GM10266 (cell line): ENCODE results near the gene DNAH3.
"Not testable (repeated sequence)": the region's sequence is repeated elsewhere in the genome, so short reads cannot be mapped to it uniquely, and the experiment has no call there.

Experiments
- DNase-seq: peaks from one replicate; pipeline ENCODE4 v3.0.0; 2012; ENCODE audit errors: extremely low spot score
- TF ChIP-seq, protein P1 (sequence below): IDR thresholded peaks from 2 replicates; pipeline ENCODE4 v1.5.1; 2012; ENCODE audit warnings: mild to moderate bottlenecking, low read depth; ENCODE audit not compliant: control insufficient read depth, insufficient read depth; ENCODE audit errors: missing control alignments

DNAH3 gene

DNA sequence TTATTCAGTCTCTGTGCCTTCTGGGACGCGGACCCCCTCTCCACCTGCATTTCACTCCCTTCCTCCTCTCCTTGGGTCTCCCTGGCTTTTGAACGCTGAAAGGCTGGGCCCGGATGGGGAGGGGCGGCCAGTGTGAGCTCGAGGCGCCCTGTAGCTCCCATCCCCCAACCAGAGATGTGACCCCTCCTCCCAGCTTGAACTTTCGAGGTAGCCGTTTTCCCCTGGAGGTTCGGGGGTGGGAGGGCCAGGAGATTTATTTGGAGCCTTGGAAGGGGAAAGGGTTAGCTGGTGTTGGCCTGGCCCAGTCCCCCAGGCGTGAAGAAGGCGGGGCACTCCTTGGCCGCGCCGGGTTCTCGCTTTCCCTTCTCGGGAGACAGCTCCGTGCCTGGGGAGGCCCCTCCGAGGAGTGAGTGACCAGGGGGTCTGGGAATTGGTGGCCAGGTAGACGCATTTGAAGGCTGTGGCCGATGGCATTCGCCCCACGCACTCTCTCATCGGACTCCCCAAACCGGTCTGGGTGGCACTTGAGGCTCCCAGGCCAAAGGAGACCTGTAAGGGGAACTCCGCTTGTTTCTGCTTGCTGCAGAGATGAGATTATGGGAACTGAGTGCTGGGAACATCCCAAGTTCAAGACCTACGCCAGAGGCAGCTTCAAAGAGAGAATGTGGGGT is 8.8 kb upstream of the DNAH3 start:
- TF ChIP-seq, protein P1, sequence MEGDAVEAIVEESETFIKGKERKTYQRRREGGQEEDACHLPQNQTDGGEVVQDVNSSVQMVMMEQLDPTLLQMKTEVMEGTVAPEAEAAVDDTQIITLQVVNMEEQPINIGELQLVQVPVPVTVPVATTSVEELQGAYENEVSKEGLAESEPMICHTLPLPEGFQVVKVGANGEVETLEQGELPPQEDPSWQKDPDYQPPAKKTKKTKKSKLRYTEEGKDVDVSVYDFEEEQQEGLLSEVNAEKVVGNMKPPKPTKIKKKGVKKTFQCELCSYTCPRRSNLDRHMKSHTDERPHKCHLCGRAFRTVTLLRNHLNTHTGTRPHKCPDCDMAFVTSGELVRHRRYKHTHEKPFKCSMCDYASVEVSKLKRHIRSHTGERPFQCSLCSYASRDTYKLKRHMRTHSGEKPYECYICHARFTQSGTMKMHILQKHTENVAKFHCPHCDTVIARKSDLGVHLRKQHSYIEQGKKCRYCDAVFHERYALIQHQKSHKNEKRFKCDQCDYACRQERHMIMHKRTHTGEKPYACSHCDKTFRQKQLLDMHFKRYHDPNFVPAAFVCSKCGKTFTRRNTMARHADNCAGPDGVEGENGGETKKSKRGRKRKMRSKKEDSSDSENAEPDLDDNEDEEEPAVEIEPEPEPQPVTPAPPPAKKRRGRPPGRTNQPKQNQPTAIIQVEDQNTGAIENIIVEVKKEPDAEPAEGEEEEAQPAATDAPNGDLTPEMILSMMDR = no peak

DNA sequence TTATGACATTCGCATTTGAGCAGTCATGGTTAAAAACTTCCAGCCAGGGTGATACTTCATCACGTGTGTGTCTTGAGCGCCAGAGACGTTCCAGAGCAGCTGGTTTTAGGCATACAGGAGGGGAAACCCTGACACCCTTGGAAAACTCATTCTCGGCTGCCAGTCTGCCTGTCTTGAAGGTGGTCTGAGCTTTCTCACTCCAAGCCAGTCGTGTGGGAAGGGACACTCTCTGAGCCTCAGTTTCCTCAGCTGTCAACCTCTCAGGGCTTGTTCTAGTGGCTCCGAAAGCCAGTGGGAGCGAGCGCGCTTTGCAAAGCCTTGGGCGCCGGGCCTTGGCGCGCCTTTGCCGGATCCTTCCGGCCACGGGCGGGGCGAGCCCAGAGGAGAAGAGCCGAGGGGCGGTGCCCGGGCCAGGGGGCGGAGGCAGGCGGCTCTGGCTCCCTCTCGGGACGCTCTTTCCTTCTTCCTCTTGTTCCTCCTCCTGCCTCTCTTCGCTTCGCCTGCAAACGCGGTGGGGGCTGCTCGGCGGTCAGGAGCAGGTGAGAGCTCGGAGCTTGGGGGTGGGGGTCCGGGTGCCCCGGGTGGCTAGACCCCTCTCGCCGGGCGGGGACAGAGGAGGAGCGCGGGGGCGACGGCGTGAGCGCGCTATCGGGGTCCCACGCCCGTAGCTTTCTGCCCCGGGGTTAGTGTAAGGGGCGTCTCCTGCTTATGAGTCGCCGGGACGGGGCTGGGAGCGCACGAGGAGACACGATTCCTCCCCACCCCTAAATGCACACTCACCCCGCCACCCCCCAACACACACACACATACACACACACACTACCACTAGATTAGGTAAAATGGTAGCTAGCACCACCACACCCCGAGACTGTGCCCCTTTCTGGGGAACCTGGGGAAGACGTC is 7.8 kb upstream of the DNAH3 start, which contains the start of gene LDAF1:
LDAF1 (plus strand) TSS at position 467 of the 903 bp plus-strand sequence. CDS start 2,509 bp downstream, outside the sequence.
- TF ChIP-seq, protein P1 = peak; percentile 1
- DNase-seq = peak; percentile 91

More for the DNA sequence above, 8.8 kb upstream of the DNAH3 start:
- peak; percentile 52 for DNase-seq

DNA sequence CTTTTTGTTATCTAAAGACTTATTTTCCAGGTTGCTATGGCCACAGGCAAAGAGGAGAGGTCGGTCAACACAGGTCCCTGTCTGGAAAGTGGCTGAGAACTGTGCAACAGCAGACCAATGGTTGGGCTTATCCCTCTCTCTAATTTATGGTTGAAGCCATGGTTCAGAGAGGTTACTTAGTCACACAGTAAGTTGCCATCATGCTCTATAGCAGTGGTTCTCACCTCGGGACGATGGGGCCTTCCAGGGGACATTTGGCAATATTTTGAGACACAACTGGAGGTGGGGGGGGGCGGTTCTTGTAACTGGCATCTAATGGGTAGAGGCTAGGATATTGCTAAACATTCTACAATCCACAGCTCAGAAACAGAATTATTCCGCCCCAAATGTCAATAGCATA is 7.0 kb upstream of the DNAH3 start:
- TF ChIP-seq, protein P1 = no peak
- no peak for DNase-seq

GRCh38 chr16:21156767-21157467 is 6.3 kb upstream of the DNAH3 start:
- peak; percentile 75 for DNase-seq
- TF ChIP-seq, protein P1 = peak; percentile 62

- DNase-seq = not testable (repeated sequence)
Observed at GRCh38 chr16:21156011-21156410, 5.4 kb upstream of the DNAH3 start.

DNA sequence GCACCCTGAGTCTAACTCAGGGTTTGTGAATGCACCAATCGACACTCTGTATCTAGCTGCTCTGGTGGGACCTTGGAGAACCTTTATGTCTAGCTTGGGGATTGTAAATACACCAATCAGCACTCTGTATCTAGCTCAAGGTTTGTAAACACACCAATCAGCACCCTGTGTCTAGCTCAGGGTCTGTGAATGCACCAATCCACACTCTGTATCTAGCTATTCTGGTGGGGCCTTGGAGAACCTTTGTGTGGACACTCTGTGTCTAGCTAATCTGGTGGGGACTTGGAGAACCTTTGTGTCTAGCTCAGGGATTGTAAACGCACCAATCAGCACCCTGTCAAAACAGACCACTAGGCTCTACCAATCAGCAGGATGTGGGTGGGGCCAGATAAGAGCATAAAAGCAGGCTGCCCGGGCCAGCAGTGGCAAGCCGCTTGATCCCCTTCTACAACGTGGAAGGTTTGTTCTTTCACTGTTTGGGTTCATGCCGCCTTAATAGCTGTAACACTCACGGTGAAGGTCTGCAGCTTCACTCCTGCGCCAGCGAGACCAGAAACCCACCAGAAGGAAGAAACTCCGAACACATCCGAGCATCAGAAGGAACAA is 2.6 kb upstream of the DNAH3 start:
- DNase-seq = not testable (repeated sequence)

DNA sequence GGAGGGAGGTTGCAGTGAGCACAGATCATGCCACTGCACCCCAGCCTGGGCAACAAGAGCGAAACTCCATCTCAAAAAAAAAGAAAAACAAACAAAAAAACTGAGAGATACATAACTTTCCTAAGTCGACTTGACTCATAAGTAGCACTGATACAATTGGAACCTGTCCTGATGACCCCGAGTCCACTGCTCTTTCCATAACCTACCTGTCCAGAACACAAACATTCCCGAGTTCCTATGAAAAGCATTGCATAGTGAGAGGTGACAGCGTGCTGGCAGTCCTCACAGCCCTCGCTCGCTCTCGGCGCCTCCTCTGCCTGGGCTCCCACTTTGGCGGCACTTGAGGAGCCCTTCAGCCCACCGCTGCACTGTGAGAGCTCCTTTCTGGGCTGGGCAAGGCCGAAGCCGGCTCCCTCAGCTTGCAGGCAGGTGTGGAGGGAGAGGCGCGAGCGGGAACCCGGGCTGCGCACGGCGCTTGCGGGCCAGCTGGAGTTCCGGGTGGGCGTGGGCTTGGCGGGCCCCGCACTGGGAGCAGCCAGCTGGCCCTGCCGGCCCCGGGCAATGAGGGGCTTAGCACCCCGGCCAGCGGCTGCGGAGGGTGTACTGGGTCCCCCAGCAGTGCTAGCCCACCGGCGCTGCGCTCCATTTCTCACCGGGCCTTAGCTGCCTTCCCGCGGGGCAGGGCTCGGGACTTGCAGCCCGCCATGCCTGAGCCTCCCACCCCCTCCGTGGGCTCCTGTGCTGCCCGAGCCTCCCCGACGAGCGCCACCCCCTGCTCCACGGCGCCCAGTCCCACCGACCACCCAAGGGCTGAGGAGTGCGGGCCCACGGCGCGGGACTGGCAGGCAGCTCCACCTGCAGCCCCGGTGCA is 1.7 kb upstream of the DNAH3 start:
- DNase-seq = not testable (repeated sequence)

DNA sequence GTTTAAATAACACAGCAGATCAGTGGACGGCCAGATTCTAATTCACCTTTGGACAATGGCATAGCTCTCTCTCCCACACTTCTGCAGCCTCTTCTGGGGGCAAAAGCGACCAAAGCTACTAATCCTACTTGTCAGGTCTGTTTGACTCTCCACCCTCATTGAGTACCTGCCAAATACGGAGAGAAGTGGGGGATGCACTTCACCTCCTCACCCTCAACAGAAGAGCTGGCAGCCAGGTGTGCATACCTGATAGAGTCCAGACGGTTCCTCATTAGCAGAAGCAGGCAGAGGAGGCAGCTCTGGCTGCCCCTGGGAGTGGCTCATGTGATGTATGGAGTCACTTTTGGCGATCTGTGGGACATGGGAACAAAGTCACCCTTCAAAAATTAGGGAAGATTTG is 4.9 kb downstream of the DNAH3 start:
- TF ChIP-seq, protein P1 = no peak
- no peak for DNase-seq
